GM12875 (cell line): ENCODE data around the gene HASPIN.

Experiments used
- H3K4me3 ChIP-seq: one replicate; pipeline ENCODE4 v1.5.1; 2011; ENCODE audit warnings: low read depth, low read length, control low read depth
- TF ChIP-seq, protein P1 (sequence below): IDR thresholded peaks from 2 replicates; pipeline ENCODE4 v1.5.1; 2011; ENCODE audit warnings: low read depth, mild to moderate bottlenecking, control low read depth, inconsistent platforms, low read length, moderate library complexity, borderline replicate concordance; ENCODE audit not compliant: insufficient read depth

The HASPIN gene

DNA sequence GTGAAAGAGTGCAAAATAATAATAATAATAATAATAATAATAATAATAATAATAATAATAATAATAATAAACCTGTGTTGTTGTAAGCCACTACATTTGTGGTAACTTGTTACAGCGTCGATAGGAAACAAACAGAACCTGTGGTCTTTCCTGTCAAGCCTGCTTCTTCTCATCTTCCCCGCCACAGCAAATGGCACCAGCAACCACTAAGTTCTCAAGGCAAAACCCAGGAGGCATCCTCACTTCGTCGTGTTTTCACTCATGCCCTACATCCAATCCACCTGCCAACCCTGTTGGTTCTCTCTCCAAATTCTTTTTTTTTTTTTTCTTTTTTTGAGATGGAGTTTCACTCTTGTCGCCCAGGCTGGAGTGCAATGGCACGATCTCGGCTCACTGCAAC, 43.1 kb downstream of the HASPIN start:
- TF ChIP-seq, protein P1, sequence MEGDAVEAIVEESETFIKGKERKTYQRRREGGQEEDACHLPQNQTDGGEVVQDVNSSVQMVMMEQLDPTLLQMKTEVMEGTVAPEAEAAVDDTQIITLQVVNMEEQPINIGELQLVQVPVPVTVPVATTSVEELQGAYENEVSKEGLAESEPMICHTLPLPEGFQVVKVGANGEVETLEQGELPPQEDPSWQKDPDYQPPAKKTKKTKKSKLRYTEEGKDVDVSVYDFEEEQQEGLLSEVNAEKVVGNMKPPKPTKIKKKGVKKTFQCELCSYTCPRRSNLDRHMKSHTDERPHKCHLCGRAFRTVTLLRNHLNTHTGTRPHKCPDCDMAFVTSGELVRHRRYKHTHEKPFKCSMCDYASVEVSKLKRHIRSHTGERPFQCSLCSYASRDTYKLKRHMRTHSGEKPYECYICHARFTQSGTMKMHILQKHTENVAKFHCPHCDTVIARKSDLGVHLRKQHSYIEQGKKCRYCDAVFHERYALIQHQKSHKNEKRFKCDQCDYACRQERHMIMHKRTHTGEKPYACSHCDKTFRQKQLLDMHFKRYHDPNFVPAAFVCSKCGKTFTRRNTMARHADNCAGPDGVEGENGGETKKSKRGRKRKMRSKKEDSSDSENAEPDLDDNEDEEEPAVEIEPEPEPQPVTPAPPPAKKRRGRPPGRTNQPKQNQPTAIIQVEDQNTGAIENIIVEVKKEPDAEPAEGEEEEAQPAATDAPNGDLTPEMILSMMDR = no peak
- H3K4me3 ChIP-seq = no peak overlapping the region

DNA sequence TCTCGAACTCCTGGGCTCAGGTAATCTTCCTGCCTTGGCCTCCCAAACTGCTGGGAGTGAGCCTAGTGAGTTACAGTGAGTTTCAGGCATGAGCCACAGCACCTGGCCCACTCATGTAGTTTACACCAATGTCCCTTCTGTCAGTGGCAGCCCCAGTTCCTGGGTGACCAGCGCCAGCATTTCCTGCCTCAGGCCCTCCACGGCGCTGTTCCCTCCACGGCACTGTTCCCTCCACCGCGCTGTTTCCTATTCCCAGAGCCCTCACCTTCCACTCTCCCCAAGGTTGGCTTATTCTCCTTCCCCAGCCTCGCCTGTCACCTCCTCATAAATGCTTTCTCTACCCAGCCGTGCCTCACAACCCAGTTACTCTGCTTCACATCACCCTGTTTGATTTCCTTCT, 44.6 kb downstream of the HASPIN start:
- TF ChIP-seq, protein P1 = no peak
- no peak overlapping the region for H3K4me3 ChIP-seq

DNA sequence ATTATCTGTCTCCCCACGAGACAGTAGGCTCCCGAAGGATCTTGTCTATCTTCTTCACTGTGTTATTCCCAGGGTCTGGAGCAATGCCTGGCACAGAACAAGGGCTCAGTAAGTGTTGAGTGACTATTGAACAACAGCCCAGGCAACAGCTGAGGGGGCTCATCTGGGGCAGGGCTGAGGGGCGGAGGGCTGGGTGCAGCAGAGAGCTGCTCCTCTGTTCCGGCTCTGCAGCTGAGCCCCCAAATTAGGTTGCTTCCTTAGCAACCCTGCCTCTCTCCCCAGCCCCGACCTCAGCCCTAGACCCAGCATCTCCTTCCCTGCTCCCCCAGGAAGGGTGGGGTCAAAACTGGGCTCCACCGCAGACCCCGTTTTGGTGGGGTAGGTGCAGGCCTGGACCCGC, 45.1 kb downstream of the HASPIN start:
- H3K4me3 ChIP-seq = no peak overlapping the region
- TF ChIP-seq, protein P1 = no peak

DNA sequence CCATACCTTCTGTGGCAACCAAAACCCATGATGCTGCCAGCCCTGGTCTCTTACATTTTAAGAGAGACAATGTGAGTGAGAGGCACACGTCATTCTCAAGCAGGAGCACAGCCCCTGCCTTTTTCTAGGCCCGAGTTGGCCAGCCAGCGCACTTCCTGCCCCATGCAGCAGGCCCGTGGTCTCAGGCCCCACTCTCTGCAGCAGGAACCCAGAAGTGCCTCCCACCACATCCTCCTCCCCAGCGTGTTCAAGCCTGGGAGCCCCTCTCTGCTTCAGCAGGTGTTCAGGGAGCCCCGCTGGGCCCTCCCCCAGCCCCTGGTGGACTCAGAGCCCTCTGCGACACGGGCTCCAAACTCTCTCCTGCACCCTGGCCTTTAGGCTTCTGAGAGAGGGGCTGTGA, 46.8 kb downstream of the HASPIN start:
- TF ChIP-seq, protein P1 = no peak
- H3K4me3 ChIP-seq = no peak overlapping the region

DNA sequence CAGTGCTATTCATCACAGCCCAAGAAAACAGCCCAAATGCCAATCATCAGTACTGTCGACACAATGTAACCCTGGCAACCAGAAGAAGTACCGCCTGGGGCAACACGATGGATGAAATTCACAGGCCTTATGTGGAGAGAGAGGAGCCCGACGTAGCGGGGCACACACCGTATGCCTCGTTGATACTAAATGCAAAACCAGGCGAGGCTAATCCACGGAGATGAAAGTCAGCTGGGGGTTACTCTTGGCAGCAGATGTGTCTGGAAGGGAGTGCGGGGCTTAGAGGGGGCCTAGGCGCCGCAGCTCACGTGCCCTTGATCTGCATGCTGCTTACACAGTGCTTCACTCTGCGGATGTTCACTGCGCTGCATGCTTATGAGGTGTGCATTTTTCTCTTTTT, 47.4 kb downstream of the HASPIN start:
- no peak overlapping the region for H3K4me3 ChIP-seq
- TF ChIP-seq, protein P1 = no peak

DNA sequence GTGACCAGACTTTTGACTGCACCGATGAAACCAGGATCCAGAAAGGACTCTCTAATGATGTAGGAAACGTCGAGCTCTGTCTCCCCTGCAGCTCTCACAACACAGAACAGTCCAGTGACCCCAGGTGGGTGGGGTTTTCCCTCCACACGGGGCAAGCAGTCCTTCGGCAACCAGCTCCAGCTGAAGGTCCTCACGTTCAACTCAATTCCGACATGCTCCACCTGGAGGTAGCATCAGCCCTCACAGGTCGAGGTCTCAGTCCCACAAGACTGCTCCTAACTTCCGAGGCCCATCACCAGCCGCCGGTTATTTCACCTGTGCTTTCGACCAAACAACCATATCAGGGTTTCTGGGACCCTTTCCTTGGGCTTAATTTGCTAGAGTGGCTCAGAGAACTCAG, 49.1 kb downstream of the HASPIN start:
- no peak overlapping the region for H3K4me3 ChIP-seq
- TF ChIP-seq, protein P1 = no peak

DNA sequence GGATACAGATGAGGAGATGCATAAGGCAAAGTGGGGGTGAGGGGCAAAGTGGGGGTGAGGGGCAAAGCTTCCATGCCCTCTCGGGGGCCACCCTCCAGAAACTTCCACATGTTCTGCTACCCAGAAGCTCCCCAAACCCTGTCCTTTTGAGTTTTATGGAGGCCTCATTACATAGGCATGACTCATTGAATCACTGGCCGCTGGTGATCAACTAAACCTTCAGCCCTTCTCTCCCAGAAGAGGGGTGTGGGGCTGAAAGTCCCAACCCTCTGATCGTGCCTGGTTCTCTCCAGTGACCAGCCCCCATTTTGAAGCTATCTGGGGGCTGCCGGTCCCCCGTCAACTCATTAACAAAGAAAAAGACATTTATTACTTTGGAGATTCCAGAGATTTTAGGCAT, 49.8 kb downstream of the HASPIN start:
- TF ChIP-seq, protein P1 = no peak
- H3K4me3 ChIP-seq = no peak overlapping the region
